ENCODE measurements around the gene ANKS1B.

ANKS1B gene

DNA sequence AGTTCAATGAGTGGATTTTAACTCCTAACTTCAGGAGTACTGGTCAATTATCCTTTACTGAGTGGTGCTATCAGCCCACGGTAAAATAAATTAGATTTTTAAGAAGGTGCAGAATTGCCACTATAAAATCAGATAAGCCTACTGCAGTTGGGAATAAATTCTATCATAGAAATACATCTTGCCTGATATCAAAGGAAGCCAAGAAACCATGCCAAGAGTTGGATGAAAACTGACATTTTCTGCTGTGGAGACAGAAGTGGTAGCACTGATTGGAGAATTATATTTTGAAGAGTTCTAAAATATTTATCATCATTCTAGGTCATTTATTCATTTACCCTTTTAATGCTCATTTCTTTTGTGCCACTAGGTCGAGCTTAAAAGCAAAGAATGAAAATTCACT, 874.5 kb downstream of the ANKS1B start:
- no peak for TF ChIP-seq CTCF (IDR thresholded peaks at IDR 0.05)

DNA sequence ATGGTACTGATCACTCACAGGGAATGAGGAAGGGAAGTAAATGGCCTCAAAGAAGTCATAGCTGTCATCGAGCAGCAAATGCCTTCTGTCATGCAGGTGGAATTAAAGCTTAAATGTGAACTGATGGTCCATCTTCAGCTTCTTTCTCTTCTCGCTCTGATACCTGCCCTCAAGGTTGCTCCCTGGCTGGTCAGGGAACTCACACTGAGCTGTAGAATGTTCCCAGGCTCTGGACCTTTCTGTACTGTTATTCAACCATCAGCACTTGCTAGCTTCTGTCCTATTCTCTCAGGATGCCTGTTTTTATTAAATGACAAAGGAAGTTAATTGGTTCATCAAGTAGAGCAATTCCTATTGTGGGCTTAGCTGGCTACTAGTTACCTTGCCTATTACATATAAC, 875.8 kb downstream of the ANKS1B start:
- no peak for TF ChIP-seq CTCF (IDR thresholded peaks at IDR 0.05)

DNA sequence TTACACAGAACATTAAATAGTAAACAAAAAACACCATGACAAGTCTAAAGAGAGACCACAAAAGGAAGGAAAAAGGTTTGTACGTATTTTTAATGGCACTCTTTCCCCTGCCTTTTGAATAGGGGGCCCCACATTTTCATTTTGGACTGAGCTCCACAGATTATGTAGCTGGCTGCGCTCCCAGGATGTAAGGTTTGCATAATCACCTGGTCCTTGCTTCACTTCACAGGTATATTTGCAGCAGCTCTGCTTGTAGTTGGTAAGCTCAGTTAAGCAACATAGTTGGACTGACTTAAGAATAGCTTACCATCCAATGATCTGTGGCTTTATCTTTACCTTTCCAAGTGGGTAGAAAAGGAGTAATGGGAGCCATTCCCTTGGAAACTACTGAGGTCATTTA, 885.0 kb downstream of the ANKS1B start:
- TF ChIP-seq CTCF (IDR thresholded peaks at IDR 0.05) = no peak

- TF ChIP-seq CTCF (IDR thresholded peaks at IDR 0.05) = no peak
These were observed 887.6 kb downstream of the ANKS1B start for GRCh38 chr12:99097171-99097570.

DNA sequence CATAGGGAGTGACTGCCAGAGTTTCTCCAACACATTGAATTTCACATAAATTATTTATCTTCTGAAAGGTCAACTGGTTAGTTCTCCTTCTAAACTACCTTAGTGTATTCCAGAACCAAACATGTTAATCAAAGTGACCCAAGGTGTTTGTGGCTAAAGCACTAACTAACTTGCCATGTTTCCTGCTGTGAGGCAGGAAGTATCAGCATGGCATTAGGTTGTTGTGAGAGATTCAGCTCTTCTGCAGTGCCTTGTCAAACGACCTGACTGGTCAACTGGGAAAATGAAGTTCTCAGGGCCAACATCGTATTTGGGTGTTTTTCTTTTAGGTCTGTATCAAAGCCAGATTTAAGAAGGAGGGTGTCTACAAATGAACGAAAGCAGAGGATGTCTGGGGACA, 891.6 kb downstream of the ANKS1B start:
- no peak for TF ChIP-seq CTCF (IDR thresholded peaks at IDR 0.05)

DNA sequence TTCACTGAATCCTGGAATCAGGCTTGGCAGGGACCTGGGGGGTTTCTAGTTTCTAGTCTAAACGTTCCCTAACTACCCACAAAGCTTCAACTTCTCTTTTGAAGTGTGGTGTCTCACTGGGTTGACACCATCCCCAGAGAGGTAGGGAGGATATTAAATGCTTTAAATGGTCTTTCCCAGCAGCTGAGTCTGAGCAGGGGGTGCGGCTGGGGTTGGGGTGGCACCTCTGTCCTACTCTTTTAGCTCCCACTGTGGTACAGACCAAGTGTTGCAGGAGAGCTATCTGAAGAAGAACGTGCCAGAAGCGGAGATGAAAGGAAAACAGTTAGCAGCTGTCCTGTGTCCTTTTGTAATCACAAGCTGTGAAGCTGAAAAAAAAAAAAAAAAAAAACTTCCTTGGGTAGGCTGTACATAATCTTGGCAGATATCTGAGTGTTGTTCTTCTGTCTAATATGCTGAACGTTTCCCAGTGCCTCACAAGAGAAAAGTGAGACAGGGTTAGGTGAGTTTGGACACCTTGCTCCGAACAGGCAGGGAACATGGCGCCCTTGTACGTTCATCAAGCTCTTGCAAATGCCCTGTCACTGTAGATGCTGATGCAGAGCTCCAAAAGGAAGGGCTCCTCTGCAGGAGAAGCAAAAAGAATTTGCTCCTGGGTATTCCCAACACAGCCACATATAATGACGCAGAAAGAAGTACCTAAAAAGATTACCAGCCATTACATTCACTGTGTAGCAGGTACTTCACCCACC, 892.5 kb downstream of the ANKS1B start:
- no peak for TF ChIP-seq CTCF (IDR thresholded peaks at IDR 0.05)

DNA sequence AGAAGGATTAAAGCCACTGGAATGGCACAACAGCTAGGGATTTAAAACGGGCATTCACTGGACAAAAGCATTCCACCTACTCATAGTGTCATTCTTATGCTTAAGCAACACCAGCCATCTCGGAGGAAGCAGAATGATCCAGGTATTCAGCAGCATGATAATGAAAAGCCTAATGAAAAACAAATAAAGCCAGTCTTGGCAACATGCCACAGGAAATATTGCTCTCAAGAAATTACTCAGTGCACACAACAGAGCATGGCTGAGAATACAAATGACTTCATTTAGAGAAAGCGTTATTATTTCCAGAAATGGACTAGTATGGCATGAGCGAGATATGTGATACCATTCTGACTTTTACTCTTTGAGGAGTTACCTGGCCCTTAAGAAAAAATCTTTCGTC, 897.5 kb downstream of the ANKS1B start:
- no peak for TF ChIP-seq CTCF (IDR thresholded peaks at IDR 0.05)

DNA sequence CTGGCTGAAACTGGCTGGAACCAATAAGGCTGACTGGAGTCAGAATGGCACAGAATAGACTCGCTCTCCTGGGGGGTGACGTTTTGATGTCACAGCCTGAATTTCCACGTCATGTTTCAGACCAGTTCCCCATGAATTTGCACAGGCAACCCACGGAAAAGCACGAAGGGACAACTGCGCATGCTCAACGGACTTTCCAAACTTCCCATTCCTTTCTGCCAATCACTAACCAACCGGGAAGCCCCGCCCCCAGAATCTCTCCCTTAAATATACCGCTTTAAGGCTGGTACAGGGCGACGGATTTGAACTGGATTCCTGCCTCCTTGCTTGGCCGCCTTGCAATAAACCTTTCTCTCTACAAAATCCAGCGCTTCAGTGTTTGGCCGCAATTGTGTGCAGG, 904.9 kb downstream of the ANKS1B start:
- no peak for TF ChIP-seq CTCF (IDR thresholded peaks at IDR 0.05)
